OCI-LY3 (cell line): ENCODE data around the gene TTC23.

Experiments used
- EZH2phosphoT487 ChIP-seq: fragments of 200-600 bp; shearing (Covaris generic); IDR thresholded peaks from 2 replicates; pipeline ENCODE4 v1.6.1; 2018; ENCODE audit warnings: antibody characterized with exemption, mixed run types, low read depth
- TF ChIP-seq, protein P1 (sequence below): fragments of 200-600, 300-600 bp; sonication (generic); IDR thresholded peaks from 2 replicates; pipeline ENCODE4 v1.5.1; 2014; ENCODE audit warnings: antibody characterized with exemption, low read length, low read depth

- TF ChIP-seq, protein P1, sequence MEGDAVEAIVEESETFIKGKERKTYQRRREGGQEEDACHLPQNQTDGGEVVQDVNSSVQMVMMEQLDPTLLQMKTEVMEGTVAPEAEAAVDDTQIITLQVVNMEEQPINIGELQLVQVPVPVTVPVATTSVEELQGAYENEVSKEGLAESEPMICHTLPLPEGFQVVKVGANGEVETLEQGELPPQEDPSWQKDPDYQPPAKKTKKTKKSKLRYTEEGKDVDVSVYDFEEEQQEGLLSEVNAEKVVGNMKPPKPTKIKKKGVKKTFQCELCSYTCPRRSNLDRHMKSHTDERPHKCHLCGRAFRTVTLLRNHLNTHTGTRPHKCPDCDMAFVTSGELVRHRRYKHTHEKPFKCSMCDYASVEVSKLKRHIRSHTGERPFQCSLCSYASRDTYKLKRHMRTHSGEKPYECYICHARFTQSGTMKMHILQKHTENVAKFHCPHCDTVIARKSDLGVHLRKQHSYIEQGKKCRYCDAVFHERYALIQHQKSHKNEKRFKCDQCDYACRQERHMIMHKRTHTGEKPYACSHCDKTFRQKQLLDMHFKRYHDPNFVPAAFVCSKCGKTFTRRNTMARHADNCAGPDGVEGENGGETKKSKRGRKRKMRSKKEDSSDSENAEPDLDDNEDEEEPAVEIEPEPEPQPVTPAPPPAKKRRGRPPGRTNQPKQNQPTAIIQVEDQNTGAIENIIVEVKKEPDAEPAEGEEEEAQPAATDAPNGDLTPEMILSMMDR, result no peak
- TF ChIP-seq EZH2phosphoT487, result no peak
These were observed 69.1 kb downstream of the TTC23 start for GRCh38 chr15:99180086-99180963.
